T47D (cell line): ENCODE results near the gene NINJ2.

Source experiments
- DNase-seq, 2 experiments: peaks; one replicate each; pipeline versions ENCODE4 v3.0.0 to v3.0.0-alpha.2; 2011 to 2012; ENCODE audit warnings: low read depth in 1 of 2, low spot score in 1 of 2
- JUND ChIP-seq: IDR thresholded peaks from 2 replicates; pipeline ENCODE4 v1.6.1; 2012; ENCODE audit warnings: low read depth
- in situ Hi-C: cut with HindIII; loops from 2 replicates; pipeline ENCODE4 v1.10.0; 2016; ENCODE audit warnings: low sequenced_read_pairs, low pct_unique_long_range_greater_than_20kb

Gene NINJ2

GRCh38 chr12:690466-690865, 27.2 kb upstream of the NINJ2 start:
- TF ChIP-seq JUND, result no peak
- in situ Hi-C loops, result no loop called here
- no peak for DNase-seq

- in situ Hi-C loops, result no loop called here
- TF ChIP-seq JUND, result no peak
- DNase-seq, result no peak
Measured at GRCh38 chr12:685388-685787, 22.1 kb upstream of the NINJ2 start.

- TF ChIP-seq JUND, result no peak
- in situ Hi-C loops, result no loop called here
- DNase-seq, result no peak
Measured at GRCh38 chr12:684416-684815, 21.2 kb upstream of the NINJ2 start.

DNA sequence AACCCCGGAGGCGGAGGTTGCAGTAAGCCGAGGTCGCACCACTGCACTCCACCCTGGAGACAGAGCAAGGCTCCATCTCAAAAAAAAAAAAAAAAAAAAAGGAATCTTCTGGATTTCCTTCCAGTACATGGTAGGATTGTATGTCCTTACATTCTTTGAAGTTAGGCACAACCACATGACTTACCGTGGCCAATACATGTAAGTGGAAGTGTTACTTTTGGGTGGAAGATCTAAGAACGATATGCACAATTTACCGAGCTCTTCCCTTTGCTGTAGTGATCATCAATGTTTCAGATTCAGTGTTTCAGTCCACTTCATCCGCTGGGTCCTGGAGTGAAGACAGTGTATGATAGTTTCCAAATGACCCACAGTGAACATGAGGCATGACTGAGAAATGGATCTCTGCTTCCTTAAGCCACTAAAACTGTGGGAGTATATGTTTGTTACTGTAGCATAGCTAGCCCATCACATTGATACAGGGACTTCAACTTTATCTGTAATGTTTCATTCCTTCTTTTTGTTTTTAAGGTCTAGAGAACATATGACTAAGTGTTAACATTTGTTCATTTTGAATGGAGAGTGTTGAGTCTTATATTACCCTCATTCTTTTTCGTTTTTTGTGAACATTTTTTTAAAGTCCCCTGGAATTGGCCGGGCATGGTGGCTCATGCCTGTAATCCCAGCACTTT, 18.5 kb upstream of the NINJ2 start:
- no peak for DNase-seq
- in situ Hi-C loops, result no loop called here
- TF ChIP-seq JUND, result no peak

DNA sequence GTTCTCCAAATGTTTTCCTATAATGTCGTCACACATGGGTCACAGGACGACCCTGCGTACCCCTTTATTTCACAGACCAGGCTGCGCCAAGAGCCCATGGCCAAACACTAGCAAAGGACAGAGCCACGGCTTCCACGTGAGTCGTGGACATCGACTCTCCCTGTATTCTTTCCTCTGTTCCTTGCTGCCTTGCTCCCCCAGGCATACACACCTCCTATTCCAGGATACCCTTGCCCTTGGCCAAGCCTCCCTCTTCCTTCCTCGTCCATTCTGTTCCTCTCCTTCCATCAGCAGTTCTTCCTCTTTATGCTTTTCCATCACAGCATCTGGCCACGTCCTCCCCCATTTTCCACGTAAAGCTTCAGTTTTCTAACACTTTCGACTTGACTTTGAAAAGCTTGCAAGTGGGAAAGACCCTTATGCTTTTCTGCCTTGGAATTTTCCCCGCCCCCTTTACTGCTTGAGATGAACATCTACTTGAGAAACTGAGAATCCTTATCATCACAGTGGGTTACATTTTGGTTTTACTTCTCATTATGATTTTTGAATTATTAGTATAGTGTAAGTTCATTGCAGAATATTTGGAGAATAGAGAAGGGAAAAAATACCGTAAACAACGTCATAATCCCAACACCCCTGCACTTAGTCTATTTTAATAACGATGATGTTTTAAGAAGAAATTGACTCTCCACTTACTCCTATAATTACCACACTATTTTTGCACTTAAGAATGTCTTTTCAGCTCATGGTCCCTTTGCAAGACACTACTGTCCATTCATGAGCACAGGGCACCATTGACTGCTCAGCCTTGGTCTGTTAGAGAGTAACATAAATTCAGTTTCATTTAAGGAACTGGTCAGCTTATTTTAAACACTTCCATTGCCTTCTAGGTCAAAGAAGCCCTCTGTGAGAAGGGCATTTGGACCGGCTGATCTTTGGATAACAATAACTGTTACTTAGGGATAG, 15.8 kb upstream of the NINJ2 start:
- TF ChIP-seq JUND, result no peak
- no peak for DNase-seq
- in situ Hi-C loops, result no loop called here

- DNase-seq, result no peak
- in situ Hi-C loops, result no loop called here
- TF ChIP-seq JUND, result no peak
Measured at GRCh38 chr12:675562-675961, 12.3 kb upstream of the NINJ2 start.

- no peak for DNase-seq
- no peak for TF ChIP-seq JUND
Measured at GRCh38 chr12:674272-674781, 11.1 kb upstream of the NINJ2 start.

DNA sequence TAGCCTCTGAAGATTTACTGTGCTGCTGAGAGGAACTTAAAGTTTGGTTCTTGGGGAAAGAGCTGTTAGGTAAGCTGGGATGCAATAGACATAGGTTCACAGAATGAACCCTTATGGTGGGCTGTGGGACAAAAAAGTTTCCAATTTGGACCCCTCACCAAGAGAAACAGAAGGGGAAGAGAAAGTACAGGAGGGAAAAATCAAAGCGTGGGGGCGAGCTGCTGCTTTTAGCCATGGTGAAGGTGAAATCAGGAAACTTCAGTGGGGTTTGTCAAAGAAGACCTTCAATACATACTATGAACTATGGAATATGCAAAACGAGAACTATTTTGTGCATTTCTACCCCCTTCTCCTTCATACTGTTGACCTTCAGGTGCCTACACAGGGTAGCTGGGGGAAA, 10.6 kb upstream of the NINJ2 start:
- TF ChIP-seq JUND, result no peak
- in situ Hi-C loops, result no loop called here
- no peak for DNase-seq

More at GRCh38 chr12:674272-674781, 11.1 kb upstream of the NINJ2 start:
- in situ Hi-C loops, result no loop called here

DNA sequence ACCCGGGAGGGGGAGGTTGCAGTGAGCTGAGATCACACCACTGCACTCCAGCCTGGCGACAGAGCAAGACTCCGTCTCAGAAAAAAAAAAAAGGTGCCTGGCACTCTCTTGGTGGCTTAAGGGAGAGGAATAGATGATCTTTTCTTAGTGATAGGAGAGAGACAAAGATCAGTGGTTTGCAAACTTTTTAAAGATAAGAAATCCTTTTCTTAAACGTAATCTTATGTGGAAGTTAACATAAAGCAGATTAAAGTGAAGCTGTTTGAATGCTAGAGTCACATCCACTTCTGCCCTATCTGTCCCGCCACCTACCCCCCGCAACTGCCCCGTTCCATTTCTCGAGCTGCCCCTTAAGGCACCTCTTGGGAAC, 6.3 kb upstream of the NINJ2 start:
- no peak for TF ChIP-seq JUND
- in situ Hi-C loops, result no loop called here

GRCh38 chr12:668090-668481, 4.8 kb upstream of the NINJ2 start:
- in situ Hi-C loops, result no loop called here

More for the DNA sequence above, 6.3 kb upstream of the NINJ2 start:
- DNase-seq, result no peak

GRCh38 chr12:666766-667308, 3.6 kb upstream of the NINJ2 start:
- DNase-seq, result no peak
- in situ Hi-C loops, result no loop called here
- no peak for TF ChIP-seq JUND

More at GRCh38 chr12:668090-668481, 4.8 kb upstream of the NINJ2 start:
- TF ChIP-seq JUND, result no peak
- no peak for DNase-seq

DNA sequence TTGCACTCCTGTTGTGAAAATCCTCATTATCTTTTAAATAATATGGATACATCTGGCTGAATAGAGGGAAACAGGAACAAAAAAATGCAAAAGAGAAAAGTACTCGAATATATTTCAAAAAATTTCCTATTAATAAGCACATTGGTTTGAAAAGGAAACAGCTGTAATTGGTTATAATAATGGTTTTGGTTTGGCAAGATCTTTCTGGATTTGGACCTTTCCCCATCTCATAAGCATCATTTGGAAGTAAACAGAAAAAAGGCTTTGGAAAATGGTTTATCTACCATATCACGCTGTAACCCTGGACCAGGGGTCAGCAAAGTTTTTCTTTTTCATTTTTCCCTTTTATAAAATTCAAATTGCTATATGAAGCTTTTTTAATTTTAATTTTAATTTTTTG, 2.8 kb upstream of the NINJ2 start:
- TF ChIP-seq JUND, result no peak
- no peak for DNase-seq
- in situ Hi-C loops, result no loop called here

DNA sequence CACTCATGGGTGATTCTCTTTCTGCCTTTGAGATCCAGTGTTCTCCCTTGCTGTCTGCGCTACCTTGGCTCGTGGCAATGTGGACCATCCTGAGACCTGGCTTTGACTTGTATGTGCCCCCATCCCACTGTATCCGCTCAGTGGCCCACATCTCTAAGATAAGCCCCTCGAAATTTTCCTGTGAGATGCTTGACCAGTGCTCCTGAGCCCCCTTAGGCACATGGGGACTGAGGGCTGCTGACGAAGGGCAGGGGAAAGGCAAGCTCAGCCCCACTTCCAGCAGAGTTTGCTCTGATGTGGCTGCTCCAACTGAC, 1.5 kb upstream of the NINJ2 start:
- in situ Hi-C loops, result no loop called here
- no peak for TF ChIP-seq JUND
- DNase-seq, result no peak
